Calu3 (cell line): ENCODE data around the gene OR52B2. TPM values are rescaled to one million over a fixed set of nuclear protein-coding genes. Genes with fewer than 3 reads are reported as not detected.
A peak's percentile ranks its signal among the peaks of the same experiment; 100 is the strongest.

ENCODE experiments used
- Bru-seq: library from RNA; stranded (reverse); fragments of 400-500 nt; gene quantifications from one replicate; lab custom pipeline; 2021; lab: Mats Ljungman, UMichigan
- BruChase-seq, 2 experiments: library from RNA; stranded (reverse); fragments of 400-500 nt; gene quantifications; one replicate each; lab custom pipeline; 2021; lab: Mats Ljungman, UMichigan
- BruUV-seq: library from RNA; stranded (reverse); fragments of 400-500 nt; replicated peaks from 2 replicates; lab custom pipeline; 2021; lab: Mats Ljungman, UMichigan
- CTCF ChIA-PET: fragments of 300-600 bp; sonication (Branson Sonifier 250); formaldehyde crosslinking; loops from one replicate; lab custom pipeline; 2022; ENCODE audit warnings: antibody characterized with exemption; lab: Charles Lee
- DNase-seq: peaks from one replicate; pipeline ENCODE4 v3.0.0; 2022
- H3K27ac Mint-ChIP-seq: one replicate; pipeline ENCODE4 v1.8.0; 2022; ENCODE audit warnings: mixed read lengths; ENCODE audit not compliant: unreplicated experiment
- H3K27me3 Mint-ChIP-seq: one replicate; pipeline ENCODE4 v1.8.0; 2022; ENCODE audit warnings: mixed read lengths; ENCODE audit not compliant: unreplicated experiment
- H3K36me3 Mint-ChIP-seq: one replicate; pipeline ENCODE4 v1.8.0; 2022; ENCODE audit warnings: mild to moderate bottlenecking, moderate library complexity, mixed read lengths; ENCODE audit not compliant: insufficient read depth, unreplicated experiment
- H3K4me1 Mint-ChIP-seq: one replicate; pipeline ENCODE4 v1.8.0; 2022; ENCODE audit warnings: mild to moderate bottlenecking, low read depth, mixed read lengths; ENCODE audit not compliant: unreplicated experiment
- H3K4me3 Mint-ChIP-seq: one replicate; pipeline ENCODE4 v1.8.0; 2022; ENCODE audit warnings: mild to moderate bottlenecking, low read depth, moderate library complexity, mixed read lengths; ENCODE audit not compliant: unreplicated experiment
- H3K9me3 Mint-ChIP-seq: one replicate; pipeline ENCODE4 v1.8.0; 2022; ENCODE audit warnings: low read depth, mixed read lengths; ENCODE audit not compliant: unreplicated experiment
- intact Hi-C: fragments of 100-400 bp; cut with micrococcal nuclease; formaldehyde crosslinking; loops from one replicate; pipeline ENCODE4 v1.10.0; 2022; ENCODE audit not compliant: unreplicated experiment
- long read RNA-seq: library from polyadenylated mRNA; stranded (forward); transcript quantifications from one replicate; pipeline ENCODE4 v2.0.0, GENCODE V29; 2022
- total RNA-seq: library from RNA; stranded (reverse); gene quantifications from 2 replicates; pipeline ENCODE4 v1.2.3, GENCODE V29; 2022
- TF ChIP-seq, protein P1 (sequence below): fragments of 200-600 bp; IDR thresholded peaks from one replicate; pipeline ENCODE4 v1.8.0; 2022; ENCODE audit warnings: antibody characterized with exemption; ENCODE audit not compliant: unreplicated experiment

The OR52B2 gene
- total RNA-seq = not detected in 2 replicates
- percentile 34 among the genes with signal in this experiment for Bru-seq, nascent RNA
- percentile 30 among the genes with signal in this experiment for BruChase-seq, experiment 1, labeled RNA remaining after a 6-hour chase
- percentile 16 among the genes with signal in this experiment for BruChase-seq, experiment 2, labeled RNA remaining after a 2-hour chase
- long read RNA-seq = 0 reads

DNA sequence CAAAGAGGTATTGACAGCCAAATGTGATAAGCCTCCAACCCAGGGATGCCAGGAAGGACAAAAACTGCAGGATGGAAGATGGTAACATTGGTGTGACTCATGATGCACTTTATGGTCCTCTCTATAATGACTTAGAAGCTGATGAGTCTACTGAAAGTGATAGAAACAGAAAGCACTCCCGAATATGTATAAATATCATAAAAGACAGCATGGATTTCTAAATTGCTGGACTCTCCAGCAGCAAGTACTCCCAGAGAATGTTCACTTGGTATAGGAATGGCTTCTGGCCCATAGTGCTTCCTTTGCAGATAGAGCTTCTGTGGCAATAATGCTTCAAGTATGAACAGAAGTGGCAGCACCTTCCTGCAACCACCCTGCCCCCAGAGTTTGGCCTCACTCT is at the start of gene OR52B2:
TSS of gene OR52B2 (minus strand) at position 101 of the 400 bp plus-strand sequence. CDS start at position 101, 0 bp downstream.
- no peak for DNase-seq
- TF ChIP-seq, protein P1, sequence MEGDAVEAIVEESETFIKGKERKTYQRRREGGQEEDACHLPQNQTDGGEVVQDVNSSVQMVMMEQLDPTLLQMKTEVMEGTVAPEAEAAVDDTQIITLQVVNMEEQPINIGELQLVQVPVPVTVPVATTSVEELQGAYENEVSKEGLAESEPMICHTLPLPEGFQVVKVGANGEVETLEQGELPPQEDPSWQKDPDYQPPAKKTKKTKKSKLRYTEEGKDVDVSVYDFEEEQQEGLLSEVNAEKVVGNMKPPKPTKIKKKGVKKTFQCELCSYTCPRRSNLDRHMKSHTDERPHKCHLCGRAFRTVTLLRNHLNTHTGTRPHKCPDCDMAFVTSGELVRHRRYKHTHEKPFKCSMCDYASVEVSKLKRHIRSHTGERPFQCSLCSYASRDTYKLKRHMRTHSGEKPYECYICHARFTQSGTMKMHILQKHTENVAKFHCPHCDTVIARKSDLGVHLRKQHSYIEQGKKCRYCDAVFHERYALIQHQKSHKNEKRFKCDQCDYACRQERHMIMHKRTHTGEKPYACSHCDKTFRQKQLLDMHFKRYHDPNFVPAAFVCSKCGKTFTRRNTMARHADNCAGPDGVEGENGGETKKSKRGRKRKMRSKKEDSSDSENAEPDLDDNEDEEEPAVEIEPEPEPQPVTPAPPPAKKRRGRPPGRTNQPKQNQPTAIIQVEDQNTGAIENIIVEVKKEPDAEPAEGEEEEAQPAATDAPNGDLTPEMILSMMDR = no peak
- intact Hi-C loops = no loop called here
- Mint-ChIP-seq H3K27me3 (peaks cover 27% of the 10 kb centered on the region), H3K27ac (no peak within 1 kb of the TSS), H3K9me3 (peaks cover 2% of the 10 kb centered on the region), H3K36me3 (no peaks in the 10 kb centered on the region), H3K4me3 (no peak within 1 kb of the TSS), H3K4me1 (no peaks in the 10 kb centered on the region)
- CTCF ChIA-PET = interaction anchor here (1.1 kb wide), 1 partner anchor 15 kb away, joined by 4 read pairs; no protein-coding TSS in a partner anchor
- no TSS peak for BruUV-seq

DNA sequence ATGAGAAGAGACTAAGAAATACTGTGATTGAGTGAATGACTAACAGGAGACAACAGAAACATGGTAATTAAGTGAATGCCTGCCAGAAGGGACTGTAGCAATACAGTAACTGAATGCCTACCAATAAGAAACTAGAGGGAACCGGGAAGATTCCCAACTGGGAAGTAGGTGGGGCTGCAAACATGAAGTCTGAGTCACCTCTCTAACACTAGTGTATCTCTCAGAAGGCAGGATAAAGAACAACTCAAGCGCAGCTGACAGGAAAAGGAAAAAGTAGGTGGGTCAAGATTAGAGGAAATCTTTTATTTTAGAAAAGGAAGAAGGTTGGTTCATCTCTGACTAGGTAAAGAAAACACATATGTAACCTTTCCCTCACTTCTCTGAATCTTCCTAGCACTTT is 49.2 kb upstream of the OR52B2 start:
- DNase-seq = no peak
- intact Hi-C loops = no loop called here
- CTCF ChIA-PET = no interaction called here
- Mint-ChIP-seq H3K4me3 (no peak overlapping the region), H3K9me3 (no peaks in the 10 kb centered on the region), H3K27ac (no peak overlapping the region), H3K4me1 (no peaks in the 10 kb centered on the region), H3K36me3 (peaks cover 5% of the 10 kb centered on the region), H3K27me3 (no peaks in the 10 kb centered on the region)
- TF ChIP-seq, protein P1 = no peak
- BruUV-seq = no TSS peak

- Mint-ChIP-seq H3K9me3 (no peaks in the 10 kb centered on the region), H3K4me3 (no peak overlapping the region), H3K27ac (no peak overlapping the region), H3K4me1 (no peaks in the 10 kb centered on the region), H3K27me3 (no peaks in the 10 kb centered on the region), H3K36me3 (peaks cover 5% of the 10 kb centered on the region)
- BruUV-seq = no TSS peak
- TF ChIP-seq, protein P1 = no peak
- DNase-seq = no peak
- intact Hi-C loops = no loop called here
- CTCF ChIA-PET = interaction anchor here (0.7 kb wide), 1 partner anchor 9 kb away, joined by 6 read pairs; no protein-coding TSS in a partner anchor
These were observed 47.6 kb upstream of the OR52B2 start for GRCh38 chr11:6217722-6218121.

DNA sequence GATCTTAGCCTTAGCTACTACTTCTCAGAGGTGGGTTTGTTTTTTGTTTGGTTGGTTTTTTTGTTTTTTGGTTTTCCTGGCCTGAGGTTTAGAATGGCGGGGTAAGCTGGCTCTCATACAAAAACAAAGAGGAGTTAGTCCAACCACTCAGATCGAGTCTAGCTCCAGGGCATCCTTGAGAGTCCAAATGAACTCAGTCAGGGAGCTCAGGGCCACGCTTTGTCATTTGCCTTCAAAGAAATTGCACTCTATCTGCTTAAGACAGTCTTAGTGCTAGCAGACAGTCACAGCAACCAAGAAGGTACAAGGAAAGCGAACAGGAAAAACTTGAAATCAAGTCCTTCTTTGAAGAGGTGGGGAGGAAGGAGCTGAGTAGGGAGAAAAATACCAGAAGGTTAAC is 46.4 kb upstream of the OR52B2 start:
- intact Hi-C loops = no loop called here
- no peak overlapping the region for H3K27ac Mint-ChIP-seq
- H3K27me3 Mint-ChIP-seq = no peaks in the 10 kb centered on the region
- no peak for DNase-seq
- CTCF ChIA-PET = interaction anchor here (1.5 kb wide), 1 partner anchor 147 kb away, joined by 3 read pairs; no protein-coding TSS in a partner anchor
- no peak overlapping the region for H3K4me3 Mint-ChIP-seq
- H3K9me3 Mint-ChIP-seq = no peaks in the 10 kb centered on the region
- no peaks in the 10 kb centered on the region for H3K4me1 Mint-ChIP-seq
- TF ChIP-seq, protein P1 = no peak
- BruUV-seq = TSS peak; percentile 10
- H3K36me3 Mint-ChIP-seq = peaks cover 5% of the 10 kb centered on the region
